Right lobe of liver (tissue), 6 donors: ENCODE results near the gene STEAP1B. TPM values are rescaled to one million over a fixed set of nuclear protein-coding genes. Genes with fewer than 3 reads are reported as not detected.

Source experiments
- ATAC-seq, 4 donors: fragments of 200-7000 bp; cut with Tn5 transposase; one replicate each; pipeline ENCODE4 v1.9.1; 2020; ENCODE audit warnings: mild to moderate bottlenecking in 4 of 4, moderate library complexity in 4 of 4
- DNase-seq, 3 donors: peaks; one replicate each; pipeline ENCODE4 v3.0.0-alpha.2; 2020
- H3K27ac ChIP-seq, 3 donors: fragments of 200-600 bp; one replicate each; pipeline ENCODE4 v1.8.0; 2022
- H3K27me3 ChIP-seq, 2 donors: fragments of 200-600 bp; one replicate each; pipeline ENCODE4 v1.8.0; 2022
- H3K36me3 ChIP-seq, 4 donors: fragments of 200-600 bp; sonication (generic) in 1 of 4; one replicate each; pipeline versions ENCODE4 v1.5.1 to v1.8.0; 2017 to 2022; ENCODE audit warnings: control low read depth in 1 of 4
- H3K4me1 ChIP-seq, 4 donors: fragments of 200-600 bp; sonication (generic) in 1 of 4; one replicate each; pipeline versions ENCODE4 v1.5.1 to v1.8.0; 2017 to 2022; ENCODE audit warnings: control low read depth in 1 of 4
- H3K4me3 ChIP-seq, 3 donors: fragments of 200-600 bp; one replicate each; pipeline ENCODE4 v1.8.0; 2022
- H3K9me3 ChIP-seq, 4 donors: fragments of 200-600 bp; sonication (generic) in 1 of 4; one replicate each; pipeline versions ENCODE4 v1.5.1 to v1.8.0; 2017 to 2022; ENCODE audit warnings: control low read depth in 1 of 4
- CTCF ChIP-seq, 4 donors: fragments of 200-600 bp in 3 of 4; fragments of 450-650 bp in 1 of 4; IDR thresholded peaks; one replicate each; pipeline versions ENCODE4 v1.5.1 to v1.8.0; 2016 to 2022; ENCODE audit warnings: antibody characterized with exemption in 4 of 4, mild to moderate bottlenecking in 2 of 4
- POLR2A ChIP-seq: fragments of 450-650 bp; IDR thresholded peaks from one replicate; pipeline ENCODE4 v1.6.1; 2017; ENCODE audit warnings: antibody characterized with exemption, mild to moderate bottlenecking
- WGBS: methylation state at CpG from one replicate; pipeline ENCODE4 v1.1.6; 2018; ENCODE audit warnings: low coverage, low lambda C conversion rate; ENCODE audit not compliant: insufficient coverage; ENCODE audit errors: missing lambda C conversion rate; 5-methylcytosine and 5-hydroxymethylcytosine counted together
- intact Hi-C, 2 donors: fragments of 100-400 bp; cut with DNase I; formaldehyde crosslinking; loops; one replicate each; pipeline versions ENCODE4 v1.11.2 to v1.14.1; 2022
- total RNA-seq, 6 experiments: library from RNA; depleted of rRNA in 2 of 6; stranded (reverse); fragments of >200 nt in 2 of 6; fragmentation: NEBNext Ultra II Directional in 3 of 6; extraction: Animal tissue kit (Norgen Biotek cat#: 25700) in 3 of 6; gene quantifications; one replicate each; pipeline versions ENCODE4 v1.1.0 to v1.2.4, GENCODE V29; 2016 to 2023
- donor health status: DM: no; HTN: yes; CAD: no.
- donor health status: DM: no; HTN: no; CAD: no.
- donor health status: DM: no; HTN: no; CAD: no.
- donor health status: DM: no; HTN: yes; CAD: no.
- donor health status: DM: no; HTN: yes; CAD: no.

Gene STEAP1B
- total RNA-seq, 6 experiments from 2014 or later: 0.25 to 0.60 TPM; not detected in 4

- no peak for DNase-seq
These were observed 127.1 kb downstream of the STEAP1B start for GRCh38 chr7:22372863-22373262.

GRCh38 chr7:22371878-22372277, 128.1 kb downstream of the STEAP1B start:
- TF ChIP-seq CTCF (IDR thresholded peaks at IDR 0.05) (no peak), POLR2A (no peak)
- no peak for ATAC-seq

More at GRCh38 chr7:22372863-22373262, 127.1 kb downstream of the STEAP1B start:
- Histone ChIP-seq H3K4me3 (no peak overlapping the region), H3K27ac (no peak overlapping the region), H3K36me3 (no peaks in the 10 kb centered on the region), H3K27me3 (no peaks in the 10 kb centered on the region), H3K9me3 (no peaks in the 10 kb centered on the region), H3K4me1 (peaks cover 0 to 3% (median 0%) of the 10 kb centered on the region in 4 donors)
- no peak for ATAC-seq
- TF ChIP-seq POLR2A (no peak), CTCF (IDR thresholded peaks at IDR 0.05) (no peak)
- WGBS: 77% methylated on average over 2 of the region's 6 CpGs
- intact Hi-C loops: no loop called here

More at GRCh38 chr7:22371878-22372277, 128.1 kb downstream of the STEAP1B start:
- no peak overlapping the region for H3K27ac ChIP-seq
- no peaks in the 10 kb centered on the region for H3K36me3 ChIP-seq
- H3K4me3 ChIP-seq: no peak overlapping the region
- DNase-seq: no peak
- no peaks in the 10 kb centered on the region for H3K9me3 ChIP-seq
- intact Hi-C loops: no loop called here
- no peaks in the 10 kb centered on the region for H3K27me3 ChIP-seq
- no peaks in the 10 kb centered on the region for H3K4me1 ChIP-seq

Other genes with a start within 250 kb of the STEAP1B start
- gene RAPGEF5, start 143.0 kb downstream of the STEAP1B start, total RNA-seq: 10 to 100 TPM; 15.5 to 56.4 (median 27.1) TPM
- 1 to 10 TPM in 1 of 6 experiments, under 1 TPM in 1, not detected in 4; 0.80 to 1.9 TPM for gene IL6, start 227.0 kb upstream of the STEAP1B start, total RNA-seq